ENCODE data around the gene ACSS1.

GRCh38 chr20:24962182-24962492, 95.8 kb downstream of the ACSS1 start:
- TF ChIP-seq RARB (CRISPR knock-in tag; IDR thresholded peaks at IDR 0.05) (no peak), ESRRG (CRISPR knock-in tag; IDR thresholded peaks at IDR 0.05) (no peak), ZFP30 (CRISPR knock-in tag; IDR thresholded peaks at IDR 0.05) (no peak), GLIS3 (CRISPR knock-in tag; IDR thresholded peaks at IDR 0.05) (no peak), PATZ1 (CRISPR knock-in tag; IDR thresholded peaks at IDR 0.05; ENCODE audit: borderline replicate concordance) (no peak), SNAI2 (CRISPR knock-in tag; IDR thresholded peaks at IDR 0.05) (no peak), PPARA (CRISPR knock-in tag; IDR thresholded peaks at IDR 0.05; ENCODE audit: borderline replicate concordance) (no peak), POU6F1 (CRISPR knock-in tag; IDR thresholded peaks at IDR 0.05; ENCODE audit: borderline replicate concordance, low read depth) (no peak), TOX (CRISPR knock-in tag; IDR thresholded peaks at IDR 0.05; ENCODE audit: borderline replicate concordance) (no peak)

Data from SK-N-SH treated with all-trans-retinoic acid at 6 μM for 48 hours (cell line).